ENCODE data around the gene PAF1. TPM values are rescaled to one million over a fixed set of nuclear protein-coding genes. Genes with fewer than 3 reads are reported as not detected.
A peak's percentile ranks its signal among the peaks of the same experiment; 100 is the strongest.

PAF1 gene
- total and polyA plus RNA-seq, 8 donors, result 11.3 to 41.1 (median 15.4) TPM

DNA sequence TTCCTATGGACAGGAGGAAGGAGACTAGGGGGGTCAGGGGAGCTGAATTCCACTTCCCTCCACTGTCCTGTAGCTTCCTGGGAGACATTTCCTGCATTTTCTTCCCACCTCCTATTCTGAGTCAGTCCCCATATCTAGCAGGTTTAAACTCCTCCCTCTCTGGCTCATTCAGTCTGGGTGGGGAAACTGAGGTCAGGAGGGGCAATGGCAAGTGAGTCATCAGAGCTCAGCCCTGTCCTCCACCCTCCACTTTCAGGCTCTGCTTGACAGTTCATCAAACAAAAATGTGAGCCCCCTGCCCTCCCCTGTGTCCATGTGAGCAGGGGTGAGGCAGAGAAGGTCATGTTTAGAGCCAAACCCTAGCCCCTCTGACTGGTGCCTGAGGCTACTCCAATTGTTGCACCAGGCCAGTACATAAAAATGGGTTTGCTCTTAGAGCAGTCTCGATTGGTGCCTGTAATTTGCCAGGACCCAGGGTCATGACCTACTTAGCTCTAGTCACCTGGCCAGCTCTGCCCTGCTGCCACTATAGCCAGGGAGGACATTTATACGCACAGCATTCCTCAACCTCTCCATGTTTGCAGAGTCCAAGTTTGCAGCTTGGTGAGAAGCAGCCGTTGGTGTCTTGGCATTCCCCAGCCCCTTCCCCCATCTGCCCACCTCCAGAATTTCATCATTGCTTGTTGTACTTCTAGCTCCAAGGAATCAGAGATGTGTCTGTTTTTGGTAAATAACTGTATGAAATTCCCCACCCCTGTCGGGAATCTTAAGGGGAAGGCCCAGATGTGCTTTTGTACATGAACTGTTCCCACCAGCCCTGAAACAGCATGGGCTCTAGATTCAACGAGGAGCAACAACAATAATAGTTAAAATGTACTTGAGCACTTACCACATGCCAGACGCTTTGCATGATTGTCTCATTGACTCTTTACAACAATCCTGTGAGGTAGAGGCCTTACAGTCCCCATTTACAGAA is 27.9 kb downstream of the PAF1 start:
- H3K27ac ChIP-seq, result no peak overlapping the region
- H3K36me3 ChIP-seq, result peaks cover 3 to 24% (median 6%) of the 10 kb centered on the region in 3 donors
- no peak for FAIRE-seq
- 62 to 72% methylated on average over 6 of the region's 6 CpGs for WGBS, 2 donors
- peak in 3 of 4 donors; percentile 28 to 68 (median 51) for ATAC-seq
- H3K27me3 ChIP-seq, result no peaks in the 10 kb centered on the region
- no peaks in the 10 kb centered on the region for H3K4me1 ChIP-seq
- TF ChIP-seq, protein P1, sequence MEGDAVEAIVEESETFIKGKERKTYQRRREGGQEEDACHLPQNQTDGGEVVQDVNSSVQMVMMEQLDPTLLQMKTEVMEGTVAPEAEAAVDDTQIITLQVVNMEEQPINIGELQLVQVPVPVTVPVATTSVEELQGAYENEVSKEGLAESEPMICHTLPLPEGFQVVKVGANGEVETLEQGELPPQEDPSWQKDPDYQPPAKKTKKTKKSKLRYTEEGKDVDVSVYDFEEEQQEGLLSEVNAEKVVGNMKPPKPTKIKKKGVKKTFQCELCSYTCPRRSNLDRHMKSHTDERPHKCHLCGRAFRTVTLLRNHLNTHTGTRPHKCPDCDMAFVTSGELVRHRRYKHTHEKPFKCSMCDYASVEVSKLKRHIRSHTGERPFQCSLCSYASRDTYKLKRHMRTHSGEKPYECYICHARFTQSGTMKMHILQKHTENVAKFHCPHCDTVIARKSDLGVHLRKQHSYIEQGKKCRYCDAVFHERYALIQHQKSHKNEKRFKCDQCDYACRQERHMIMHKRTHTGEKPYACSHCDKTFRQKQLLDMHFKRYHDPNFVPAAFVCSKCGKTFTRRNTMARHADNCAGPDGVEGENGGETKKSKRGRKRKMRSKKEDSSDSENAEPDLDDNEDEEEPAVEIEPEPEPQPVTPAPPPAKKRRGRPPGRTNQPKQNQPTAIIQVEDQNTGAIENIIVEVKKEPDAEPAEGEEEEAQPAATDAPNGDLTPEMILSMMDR (IDR thresholded peaks at IDR 0.05), result no peak
- DNase-seq, result no peak
- intact Hi-C loops (cut with DNase I), result no loop called here
- H3K9me3 ChIP-seq, result no peaks in the 10 kb centered on the region
- no peak overlapping the region for H3K4me3 ChIP-seq

GRCh38 chr19:39360599-39360998 is 30.3 kb downstream of the PAF1 start:
- Histone ChIP-seq H3K27me3 (no peaks in the 10 kb centered on the region), H3K36me3 (peaks cover 3 to 45% (median 17%) of the 10 kb centered on the region in 3 donors), H3K9me3 (no peaks in the 10 kb centered on the region), H3K27ac (no peak overlapping the region), H3K4me1 (no peaks in the 10 kb centered on the region), H3K4me3 (no peak overlapping the region)
- FAIRE-seq, result no peak
- DNase-seq, result no peak
- WGBS, 2 donors, result 90 to 100% methylated on average over 1 of the region's 1 CpG
- no peak for ATAC-seq
- intact Hi-C loops (cut with DNase I), result no loop called here
- TF ChIP-seq, protein P1 (IDR thresholded peaks at IDR 0.05), result no peak

DNA sequence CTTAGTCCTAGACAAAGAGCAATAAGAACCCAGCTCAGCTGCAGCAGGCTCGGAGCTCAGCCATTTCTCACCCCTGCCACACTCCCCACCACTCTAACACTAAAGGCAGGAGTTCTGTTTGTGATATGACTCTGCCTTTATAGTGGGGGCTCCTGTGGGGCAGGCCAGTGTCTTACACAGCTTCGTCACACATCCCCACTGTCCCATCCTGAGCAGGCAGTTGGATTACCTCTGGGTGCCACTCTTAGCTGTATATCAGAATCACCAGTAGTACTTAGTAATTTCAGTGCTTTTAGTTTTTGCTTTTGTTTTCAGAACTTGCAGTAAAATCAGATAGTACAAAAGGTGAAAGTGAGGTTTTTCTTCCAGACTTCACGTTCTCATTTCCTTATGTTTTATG is 31.9 kb downstream of the PAF1 start:
- Histone ChIP-seq H3K9me3 (no peaks in the 10 kb centered on the region), H3K4me3 (no peak overlapping the region), H3K27me3 (no peaks in the 10 kb centered on the region), H3K27ac (no peak overlapping the region), H3K4me1 (no peaks in the 10 kb centered on the region), H3K36me3 (peaks cover 3 to 53% (median 23%) of the 10 kb centered on the region in 3 donors)
- intact Hi-C loops (cut with DNase I), result no loop called here
- TF ChIP-seq, protein P1 (IDR thresholded peaks at IDR 0.05), result no peak
- WGBS, 2 donors, result 93 to 97% methylated on average over 3 of the region's 3 CpGs
- DNase-seq, result no peak
- no peak for ATAC-seq
- no peak for FAIRE-seq

DNA sequence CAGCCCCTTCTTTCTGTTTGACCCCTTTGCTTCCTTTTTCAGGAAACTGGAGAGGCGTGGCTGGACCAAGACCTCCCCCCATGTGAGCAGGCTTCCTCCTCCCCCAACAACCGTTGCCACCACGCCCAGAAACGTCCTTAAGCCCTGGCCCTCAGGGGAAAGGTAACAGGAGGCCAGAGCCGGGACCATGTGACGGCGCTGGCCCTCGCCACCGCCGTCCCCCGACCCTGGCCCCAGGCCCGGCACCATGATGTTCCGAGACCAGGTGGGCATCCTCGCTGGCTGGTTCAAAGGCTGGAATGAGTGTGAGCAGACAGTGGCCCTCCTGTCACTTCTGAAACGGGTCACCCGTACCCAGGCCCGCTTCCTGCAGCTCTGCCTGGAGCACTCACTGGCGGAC is 34.3 kb downstream of the PAF1 start:
- no peaks in the 10 kb centered on the region for H3K9me3 ChIP-seq
- H3K27ac ChIP-seq, result no peak overlapping the region
- TF ChIP-seq, protein P1 (IDR thresholded peaks at IDR 0.05), result no peak
- H3K36me3 ChIP-seq, result peaks cover 3 to 60% (median 30%) of the 10 kb centered on the region in 3 donors
- no peak for DNase-seq
- ATAC-seq, result no peak
- intact Hi-C loops (cut with DNase I), result no loop called here
- no peaks in the 10 kb centered on the region for H3K4me1 ChIP-seq
- H3K27me3 ChIP-seq, result no peaks in the 10 kb centered on the region
- 87 to 95% methylated on average over 18 of the region's 18 CpGs for WGBS, 2 donors
- no peak for FAIRE-seq
- no peak overlapping the region for H3K4me3 ChIP-seq

- Histone ChIP-seq H3K4me1 (no peaks in the 10 kb centered on the region), H3K4me3 (no peak overlapping the region), H3K27me3 (no peaks in the 10 kb centered on the region), H3K36me3 (peaks cover 3 to 58% (median 30%) of the 10 kb centered on the region in 3 donors), H3K27ac (no peak overlapping the region), H3K9me3 (no peaks in the 10 kb centered on the region)
- WGBS, 2 donors, result 83 to 90% methylated on average over 3 of the region's 3 CpGs
- ATAC-seq (no peak), DNase-seq (no peak), FAIRE-seq (no peak)
- intact Hi-C loops (cut with DNase I), result no loop called here
- TF ChIP-seq, protein P1 (IDR thresholded peaks at IDR 0.05), result no peak
Observed at GRCh38 chr19:39356073-39356472, 34.8 kb downstream of the PAF1 start.

All from pancreas (tissue), 10 donors.